ENCODE results near the gene SLC6A3. TPM values are rescaled to one million over a fixed set of nuclear protein-coding genes. Genes with fewer than 3 reads are reported as not detected.
"Not testable (repeated sequence)": the region's sequence is repeated elsewhere in the genome, so short reads cannot be mapped to it uniquely, and the experiment has no call there.

SLC6A3 gene
- polyA plus RNA-seq, 1 experiment, result not detected

GRCh38 chr5:1461396-1461795 is 16.2 kb upstream of the SLC6A3 start:
- POLR2A ChIA-PET, result no interaction called here
- TF ChIP-seq, protein P1, sequence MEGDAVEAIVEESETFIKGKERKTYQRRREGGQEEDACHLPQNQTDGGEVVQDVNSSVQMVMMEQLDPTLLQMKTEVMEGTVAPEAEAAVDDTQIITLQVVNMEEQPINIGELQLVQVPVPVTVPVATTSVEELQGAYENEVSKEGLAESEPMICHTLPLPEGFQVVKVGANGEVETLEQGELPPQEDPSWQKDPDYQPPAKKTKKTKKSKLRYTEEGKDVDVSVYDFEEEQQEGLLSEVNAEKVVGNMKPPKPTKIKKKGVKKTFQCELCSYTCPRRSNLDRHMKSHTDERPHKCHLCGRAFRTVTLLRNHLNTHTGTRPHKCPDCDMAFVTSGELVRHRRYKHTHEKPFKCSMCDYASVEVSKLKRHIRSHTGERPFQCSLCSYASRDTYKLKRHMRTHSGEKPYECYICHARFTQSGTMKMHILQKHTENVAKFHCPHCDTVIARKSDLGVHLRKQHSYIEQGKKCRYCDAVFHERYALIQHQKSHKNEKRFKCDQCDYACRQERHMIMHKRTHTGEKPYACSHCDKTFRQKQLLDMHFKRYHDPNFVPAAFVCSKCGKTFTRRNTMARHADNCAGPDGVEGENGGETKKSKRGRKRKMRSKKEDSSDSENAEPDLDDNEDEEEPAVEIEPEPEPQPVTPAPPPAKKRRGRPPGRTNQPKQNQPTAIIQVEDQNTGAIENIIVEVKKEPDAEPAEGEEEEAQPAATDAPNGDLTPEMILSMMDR (IDR thresholded peaks at IDR 0.05; ENCODE audit: low read depth, low read length), result no peak
- CTCF ChIA-PET, result no interaction called here
- Histone ChIP-seq H3K27ac (ENCODE audit: low read depth, low read length) (no peak overlapping the region), H3K27me3 (ENCODE audit: control insufficient read depth, insufficient read depth, low read length) (no peaks in the 10 kb centered on the region), H3K9me3 (ENCODE audit: control insufficient read depth, insufficient read depth, low read length) (peaks cover 27% of the 10 kb centered on the region), H3K4me3 (ENCODE audit: low read depth, low read length) (no peak overlapping the region)
- DNase-seq (ENCODE audit: low read depth, low spot score), result no peak

DNA sequence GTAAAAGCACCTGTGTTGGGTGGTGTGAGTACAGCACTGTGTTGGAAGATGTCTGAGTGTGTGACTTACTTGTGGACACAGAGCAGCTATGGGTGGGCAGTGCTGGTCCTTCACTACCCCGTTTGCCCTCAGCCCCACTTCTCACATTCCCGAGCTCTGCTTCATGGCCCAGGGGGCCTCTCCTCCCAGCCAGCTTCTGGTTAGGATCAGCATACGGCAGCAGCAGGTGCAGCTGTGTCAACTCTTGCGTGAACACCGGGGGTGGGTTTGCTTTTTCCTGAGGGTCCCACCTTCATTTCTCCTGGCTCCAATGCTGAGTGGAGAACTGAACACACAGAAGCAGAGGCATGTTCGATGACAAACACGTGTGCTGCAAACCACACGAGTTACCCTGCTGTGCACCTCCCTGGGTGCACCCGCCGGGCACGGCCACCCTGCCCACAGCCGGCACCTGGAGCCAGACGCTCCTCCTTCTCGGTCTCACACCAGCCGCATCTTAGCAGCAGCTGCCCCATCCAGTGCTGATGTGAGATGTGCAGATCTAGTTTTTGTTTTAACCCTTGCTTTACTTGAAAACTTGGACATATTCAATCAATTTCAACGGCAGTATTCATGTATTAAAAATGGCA is 14.9 kb upstream of the SLC6A3 start:
- H3K27me3 ChIP-seq (ENCODE audit: control insufficient read depth, insufficient read depth, low read length), result no peaks in the 10 kb centered on the region
- ChIA-PET POLR2A (no interaction called here), CTCF (no interaction called here)
- H3K4me3 ChIP-seq (ENCODE audit: low read depth, low read length), result no peak overlapping the region
- TF ChIP-seq, protein P1 (IDR thresholded peaks at IDR 0.05; ENCODE audit: low read depth, low read length), result no peak
- DNase-seq (ENCODE audit: low read depth, low spot score), result no peak
- H3K27ac ChIP-seq (ENCODE audit: low read depth, low read length), result no peak overlapping the region
- H3K9me3 ChIP-seq (ENCODE audit: control insufficient read depth, insufficient read depth, low read length), result peaks cover 27% of the 10 kb centered on the region

DNA sequence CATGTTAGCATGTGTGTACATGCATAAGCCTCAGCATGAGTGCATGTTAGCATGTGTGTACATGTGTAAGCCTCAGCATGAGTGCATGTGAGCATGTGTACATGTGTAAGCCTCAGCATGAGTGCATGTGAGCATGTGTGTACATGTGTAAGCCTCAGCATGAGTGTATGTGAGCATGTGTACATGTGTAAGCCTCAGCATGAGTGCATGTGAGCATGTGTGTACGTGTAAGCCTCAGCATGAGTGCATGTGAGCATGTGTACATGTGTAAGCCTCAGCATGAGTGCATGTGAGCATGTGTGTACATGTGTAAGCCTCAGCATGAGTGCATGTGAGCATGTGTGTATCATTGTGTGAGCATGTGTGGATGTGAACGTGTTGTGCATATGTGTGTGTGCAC is 14.2 kb upstream of the SLC6A3 start:
- H3K27me3 ChIP-seq (ENCODE audit: control insufficient read depth, insufficient read depth, low read length); H3K27ac ChIP-seq (ENCODE audit: low read depth, low read length); CTCF ChIA-PET; DNase-seq (ENCODE audit: low read depth, low spot score); POLR2A ChIA-PET; H3K4me3 ChIP-seq (ENCODE audit: low read depth, low read length): not testable (repeated sequence)
- peaks cover 27% of the 10 kb centered on the region for H3K9me3 ChIP-seq (ENCODE audit: control insufficient read depth, insufficient read depth, low read length)

DNA sequence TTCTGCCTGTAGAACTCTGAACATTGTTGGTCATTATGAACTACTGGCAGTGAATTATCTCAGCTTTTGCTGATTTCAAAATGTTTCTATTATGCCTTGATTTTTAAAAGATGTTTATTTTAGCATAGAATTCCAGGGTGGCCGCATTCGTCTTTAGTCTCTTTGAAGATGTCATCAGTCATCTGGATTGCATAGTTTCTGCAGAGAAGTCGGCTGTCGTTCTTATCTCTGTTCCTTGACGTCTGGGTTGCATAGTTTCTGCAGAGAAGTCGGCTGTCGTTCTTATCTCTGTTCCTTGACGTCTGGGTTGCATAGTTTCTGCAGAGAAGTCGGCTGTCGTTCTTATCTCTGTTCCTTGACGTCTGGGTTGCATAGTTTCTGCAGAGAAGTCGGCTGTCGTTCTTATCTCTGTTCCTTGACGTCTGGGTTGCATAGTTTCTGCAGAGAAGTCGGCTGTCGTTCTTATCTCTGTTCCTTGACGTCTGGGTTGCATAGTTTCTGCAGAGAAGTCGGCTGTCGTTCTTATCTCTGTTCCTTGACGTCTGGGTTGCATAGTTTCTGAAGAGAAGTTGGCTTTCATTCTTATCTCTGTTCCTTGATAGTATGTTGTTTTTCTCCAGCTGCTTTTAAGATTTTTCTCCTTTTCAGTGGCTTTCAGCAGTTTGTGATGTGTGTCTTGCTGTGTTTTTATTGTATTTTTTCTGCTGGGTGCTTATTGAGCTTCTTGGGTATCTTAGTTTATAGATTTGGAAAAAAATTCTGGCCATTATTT is 11.1 kb upstream of the SLC6A3 start:
- CTCF ChIA-PET; H3K4me3 ChIP-seq (ENCODE audit: low read depth, low read length); POLR2A ChIA-PET; DNase-seq (ENCODE audit: low read depth, low spot score); H3K27me3 ChIP-seq (ENCODE audit: control insufficient read depth, insufficient read depth, low read length); H3K27ac ChIP-seq (ENCODE audit: low read depth, low read length): not testable (repeated sequence)
- H3K9me3 ChIP-seq (ENCODE audit: control insufficient read depth, insufficient read depth, low read length), result peaks cover 29% of the 10 kb centered on the region

DNA sequence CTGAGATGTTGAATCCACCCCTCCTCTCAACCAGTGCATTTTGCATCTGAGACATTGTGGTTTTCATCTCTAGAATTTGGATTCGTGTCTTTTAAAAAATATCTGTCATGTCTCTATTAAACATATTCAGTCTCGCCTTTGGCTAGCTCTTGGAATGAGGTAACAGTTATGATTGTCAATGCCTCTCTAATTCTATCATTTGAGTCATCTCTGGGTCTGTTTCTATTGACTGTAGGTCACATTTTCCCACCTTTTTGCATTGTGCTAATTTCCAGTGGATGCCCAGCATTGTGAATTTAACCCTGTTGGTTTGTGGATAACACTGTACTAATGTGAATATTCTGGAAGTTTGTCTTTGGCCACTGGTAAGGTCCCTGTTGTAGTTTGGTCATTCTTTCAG is 8.4 kb upstream of the SLC6A3 start:
- CTCF ChIA-PET, result no interaction called here

More for the DNA sequence above, 8.4 kb upstream of the SLC6A3 start:
- H3K27ac ChIP-seq (ENCODE audit: low read depth, low read length), result no peak overlapping the region
- H3K27me3 ChIP-seq (ENCODE audit: control insufficient read depth, insufficient read depth, low read length), result peaks cover 12% of the 10 kb centered on the region
- H3K9me3 ChIP-seq (ENCODE audit: control insufficient read depth, insufficient read depth, low read length), result peaks cover 29% of the 10 kb centered on the region
- POLR2A ChIA-PET, result no interaction called here
- DNase-seq (ENCODE audit: low read depth, low spot score), result no peak
- H3K4me3 ChIP-seq (ENCODE audit: low read depth, low read length), result no peak overlapping the region
- TF ChIP-seq, protein P1 (IDR thresholded peaks at IDR 0.05; ENCODE audit: low read depth, low read length), result no peak

Data from AG04450 (cell line).